ENCODE measurements around the gene ADAMTS2.

- TF ChIP-seq CTCF (IDR thresholded peaks at IDR 0.05): no peak
- TF ChIP-seq POLR2A (IDR thresholded peaks at IDR 0.05): no peak
- TF ChIP-seq POLR2AphosphoS5 (IDR thresholded peaks at IDR 0.05): no peak
Measured at GRCh38 chr5:179374506-179375235, 29.4 kb upstream of the ADAMTS2 start.
